ENCODE results near the gene AGPAT3. TPM values are rescaled to one million over a fixed set of nuclear protein-coding genes. Genes with fewer than 3 reads are reported as not detected.

The AGPAT3 gene
- total RNA-seq, 1 donor from 2014 or later = 57.7 TPM

- H3K9me3 Mint-ChIP-seq = peaks cover 3% of the 10 kb centered on the region
- no peak for TF ChIP-seq CTCF (IDR thresholded peaks at IDR 0.05)
- intact Hi-C loops (cut with micrococcal nuclease) = no loop called here
- H3K27me3 Mint-ChIP-seq = no peaks in the 10 kb centered on the region
- no peak for ATAC-seq (ENCODE audit: low read depth)
- DNase-seq = no peak
- CTCF ChIA-PET = no interaction called here
- no peak overlapping the region for H3K4me3 Mint-ChIP-seq
- peaks cover 25% of the 10 kb centered on the region for H3K36me3 Mint-ChIP-seq (ENCODE audit: low read depth)
- H3K27ac Mint-ChIP-seq = no peak overlapping the region
- POLR2A ChIA-PET = no interaction called here
- peaks cover 6% of the 10 kb centered on the region for H3K4me1 Mint-ChIP-seq
These were observed 79.7 kb downstream of the AGPAT3 start for GRCh38 chr21:43944757-43945156.

GRCh38 chr21:43948740-43949498 lies 83.9 kb downstream of the AGPAT3 start:
- no peak for ATAC-seq (ENCODE audit: low read depth)
- peaks cover 13% of the 10 kb centered on the region for H3K4me1 Mint-ChIP-seq
- intact Hi-C loops (cut with micrococcal nuclease) = no loop called here
- H3K9me3 Mint-ChIP-seq = peaks cover 3% of the 10 kb centered on the region
- H3K27ac Mint-ChIP-seq = no peak overlapping the region
- peaks cover 28% of the 10 kb centered on the region for H3K36me3 Mint-ChIP-seq (ENCODE audit: low read depth)
- POLR2A ChIA-PET = no interaction called here
- no peaks in the 10 kb centered on the region for H3K27me3 Mint-ChIP-seq
- H3K4me3 Mint-ChIP-seq = no peak overlapping the region
- no peak for TF ChIP-seq CTCF (IDR thresholded peaks at IDR 0.05)
- CTCF ChIA-PET = no interaction called here
- no peak for DNase-seq

- no peak for ATAC-seq (ENCODE audit: low read depth)
- peak overlapping the region; percentile 6 for H3K4me3 Mint-ChIP-seq
- H3K36me3 Mint-ChIP-seq (ENCODE audit: low read depth) = peaks cover 28% of the 10 kb centered on the region
- intact Hi-C loops (cut with micrococcal nuclease) = no loop called here
- no peak for TF ChIP-seq CTCF (IDR thresholded peaks at IDR 0.05)
- peaks cover 3% of the 10 kb centered on the region for H3K9me3 Mint-ChIP-seq
- no peaks in the 10 kb centered on the region for H3K27me3 Mint-ChIP-seq
- ChIA-PET POLR2A (no interaction called here), CTCF (no interaction called here)
- no peak for DNase-seq
- peaks cover 13% of the 10 kb centered on the region for H3K4me1 Mint-ChIP-seq
- no peak overlapping the region for H3K27ac Mint-ChIP-seq
These were observed 84.6 kb downstream of the AGPAT3 start for GRCh38 chr21:43949499-43950208.

GRCh38 chr21:43950481-43950880 lies 85.5 kb downstream of the AGPAT3 start:
- peaks cover 35% of the 10 kb centered on the region for H3K36me3 Mint-ChIP-seq (ENCODE audit: low read depth)
- ChIA-PET POLR2A (no interaction called here), CTCF (no interaction called here)
- no peak for TF ChIP-seq CTCF (IDR thresholded peaks at IDR 0.05)
- H3K4me3 Mint-ChIP-seq = no peak overlapping the region
- intact Hi-C loops (cut with micrococcal nuclease) = no loop called here
- peaks cover 3% of the 10 kb centered on the region for H3K9me3 Mint-ChIP-seq
- H3K27me3 Mint-ChIP-seq = no peaks in the 10 kb centered on the region
- no peak overlapping the region for H3K27ac Mint-ChIP-seq
- DNase-seq (no peak), ATAC-seq (ENCODE audit: low read depth) (no peak)
- peaks cover 17% of the 10 kb centered on the region for H3K4me1 Mint-ChIP-seq

DNA sequence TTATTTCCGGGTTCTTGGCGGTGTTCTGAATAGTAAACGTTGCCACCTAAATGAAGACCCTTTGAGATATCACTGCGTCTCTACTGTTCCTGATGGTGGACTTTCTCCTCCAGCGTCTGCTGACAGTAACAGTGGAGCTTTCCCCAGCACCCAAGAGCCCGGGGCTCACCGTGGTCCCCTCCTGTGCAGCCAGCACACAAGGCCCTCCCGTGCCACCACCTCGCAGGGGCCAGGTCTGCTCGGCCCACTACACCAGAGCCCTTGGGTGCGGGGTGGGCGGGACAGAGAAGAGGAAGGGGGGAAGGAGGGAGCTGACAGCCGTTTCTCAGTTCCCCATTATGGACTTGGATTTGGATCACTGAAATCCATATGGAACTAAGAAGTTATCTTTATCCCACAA lies 85.9 kb downstream of the AGPAT3 start:
- no peaks in the 10 kb centered on the region for H3K27me3 Mint-ChIP-seq
- no peak for TF ChIP-seq CTCF (IDR thresholded peaks at IDR 0.05)
- H3K4me1 Mint-ChIP-seq = peaks cover 18% of the 10 kb centered on the region
- DNase-seq = no peak
- CTCF ChIA-PET = no interaction called here
- POLR2A ChIA-PET = no interaction called here
- H3K9me3 Mint-ChIP-seq = peaks cover 3% of the 10 kb centered on the region
- no peak for ATAC-seq (ENCODE audit: low read depth)
- H3K27ac Mint-ChIP-seq = no peak overlapping the region
- peaks cover 35% of the 10 kb centered on the region for H3K36me3 Mint-ChIP-seq (ENCODE audit: low read depth)
- intact Hi-C loops (cut with micrococcal nuclease) = no loop called here
- no peak overlapping the region for H3K4me3 Mint-ChIP-seq

Data from activated B cell treated with CpG ODN at 0.5 μM for 24 hours (primary cell).